Sciatic nerve (tissue), 2 donors: Measurements from ENCODE around the gene BDKRB1. TPM values are rescaled to one million over a fixed set of nuclear protein-coding genes. Genes with fewer than 3 reads are reported as not detected.

Experiments
- ATAC-seq: fragments of 200-7000 bp; cut with Tn5 transposase; one replicate; pipeline ENCODE4 v1.9.1; 2020; ENCODE audit warnings: mild to moderate bottlenecking, moderate library complexity
- DNase-seq: peaks from one replicate; pipeline ENCODE4 v3.0.0-alpha.2; 2020; ENCODE audit warnings: low spot score
- intact Hi-C: fragments of 100-400 bp; cut with DNase I; formaldehyde crosslinking; loops from one replicate; pipeline ENCODE4 v1.14.2; 2022
- total RNA-seq: library from RNA; stranded (reverse); fragmentation: NEBNext Ultra II Directional; extraction: Animal tissue kit (Norgen Biotek cat#: 25700); gene quantifications from one replicate; pipeline ENCODE4 v1.2.1, GENCODE V29; 2021
- donor health status: DM: no; HTN: no; CAD: no.
- donor health status: DM: no; HTN: no; CAD: no.

The BDKRB1 gene
- total RNA-seq, 1 donor from 2014 or later = 3.6 TPM

- DNase-seq = no peak
- no peak for ATAC-seq
- intact Hi-C loops = loop anchor here (10.0 kb wide), 2 partner anchors 268 to 708 kb away; no protein-coding TSS in a partner anchor
These were observed 16.9 kb downstream of the BDKRB1 start for GRCh38 chr14:96272777-96273473.

DNA sequence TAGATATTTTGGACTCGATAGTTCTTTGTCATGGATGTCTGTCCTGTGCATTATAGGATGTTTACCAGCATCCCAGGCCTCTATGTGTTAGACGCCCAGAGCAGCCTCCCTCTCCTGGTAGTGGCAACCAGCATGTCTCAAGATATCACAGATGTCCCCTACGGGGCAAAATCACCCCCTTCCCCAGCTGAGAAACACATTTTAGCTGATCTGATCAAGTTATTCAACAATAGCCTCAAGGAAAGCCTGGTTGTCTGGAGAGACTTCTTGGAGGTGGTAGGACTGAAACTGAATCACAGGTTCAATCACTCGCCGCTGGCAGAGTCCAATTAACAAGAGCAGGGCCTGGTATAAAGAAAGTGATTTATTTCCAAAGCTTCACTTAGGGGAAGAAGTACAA, 17.6 kb downstream of the BDKRB1 start:
- DNase-seq (no peak), ATAC-seq (no peak)
- intact Hi-C loops = loop anchor here (10.0 kb wide), 2 partner anchors 269 to 709 kb away; no protein-coding TSS in a partner anchor

- intact Hi-C loops = loop anchor here (10.0 kb wide), 2 partner anchors 269 to 709 kb away; no protein-coding TSS in a partner anchor
These were observed 18.1 kb downstream of the BDKRB1 start for GRCh38 chr14:96274122-96274521.

DNA sequence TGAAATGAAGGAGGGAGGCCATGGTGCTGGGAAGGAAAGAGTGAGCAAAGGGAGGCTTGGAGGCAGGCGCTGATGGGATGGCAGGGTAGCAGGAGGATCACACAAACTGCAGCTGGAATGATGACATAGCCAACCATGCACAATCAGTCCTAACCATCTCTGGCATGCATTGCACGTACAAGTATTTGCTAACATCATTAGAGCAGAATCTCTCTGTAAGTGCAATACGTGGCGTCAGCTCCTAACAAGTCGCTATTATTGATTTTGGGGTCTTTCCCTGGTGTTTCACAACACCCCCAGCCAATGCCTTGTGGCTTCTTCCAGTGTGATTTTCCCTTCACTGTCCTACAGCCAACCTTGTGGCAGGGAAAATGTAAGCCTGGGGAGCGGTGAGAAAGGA, 18.5 kb downstream of the BDKRB1 start:
- DNase-seq (no peak), ATAC-seq (peak; percentile 84)
- intact Hi-C loops = loop anchor here (10.0 kb wide), 2 partner anchors 270 to 710 kb away; no protein-coding TSS in a partner anchor

More at GRCh38 chr14:96274122-96274521, 18.1 kb downstream of the BDKRB1 start:
- DNase-seq (no peak), ATAC-seq (no peak)

GRCh38 chr14:96275177-96276112, 19.4 kb downstream of the BDKRB1 start:
- intact Hi-C loops = loop anchor here (5.0 to 10.0 kb wide), 3 partner anchors 173 to 711 kb away; no protein-coding TSS in a partner anchor
- DNase-seq (peak; percentile 90), ATAC-seq (peak; percentile 88)

DNA sequence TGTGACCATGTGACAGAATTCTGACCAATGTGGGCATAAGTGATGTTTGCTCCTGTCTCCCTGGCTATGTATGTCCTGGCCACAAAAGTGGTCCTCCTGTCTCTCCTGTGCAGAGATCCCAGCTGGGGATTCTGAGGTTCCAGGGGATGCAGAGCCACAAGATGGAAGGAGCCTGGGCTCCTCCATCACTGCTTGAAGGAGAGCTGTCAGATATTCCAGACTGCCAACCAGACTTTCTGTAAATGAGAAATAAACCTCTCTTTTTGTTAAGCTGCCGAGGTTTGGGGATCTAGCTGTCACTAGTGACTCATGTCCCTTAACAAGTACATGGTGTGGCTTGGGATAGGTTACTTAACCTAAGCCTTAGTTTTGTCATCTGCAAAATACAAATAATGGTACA, 21.9 kb downstream of the BDKRB1 start:
- DNase-seq = no peak
- intact Hi-C loops = loop anchor here (5.0 to 10.0 kb wide), 3 partner anchors 176 to 713 kb away; no protein-coding TSS in a partner anchor
- ATAC-seq = no peak

DNA sequence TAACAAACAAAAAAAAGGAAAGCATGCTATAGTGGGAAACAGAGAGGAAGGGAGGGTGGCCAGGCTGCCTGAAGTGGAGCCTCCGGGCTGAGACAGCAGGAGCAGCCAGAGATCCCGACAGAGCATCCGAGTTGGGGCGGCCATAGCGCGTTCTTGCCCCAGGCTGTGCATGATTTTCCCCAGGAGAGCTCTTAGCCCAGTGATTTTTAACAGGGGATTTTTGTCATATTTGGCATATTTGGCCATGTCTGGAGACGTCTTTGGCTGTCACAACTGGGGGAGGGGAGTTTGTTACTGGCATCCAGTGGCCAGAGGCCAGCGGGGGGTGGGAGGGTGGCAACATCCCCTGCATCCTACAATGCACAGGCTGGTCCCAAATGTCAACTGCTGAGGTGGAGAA, 23.6 kb downstream of the BDKRB1 start:
- intact Hi-C loops = loop anchor here (5.0 to 10.0 kb wide), 3 partner anchors 177 to 715 kb away; no protein-coding TSS in a partner anchor
- no peak for ATAC-seq
- no peak for DNase-seq

DNA sequence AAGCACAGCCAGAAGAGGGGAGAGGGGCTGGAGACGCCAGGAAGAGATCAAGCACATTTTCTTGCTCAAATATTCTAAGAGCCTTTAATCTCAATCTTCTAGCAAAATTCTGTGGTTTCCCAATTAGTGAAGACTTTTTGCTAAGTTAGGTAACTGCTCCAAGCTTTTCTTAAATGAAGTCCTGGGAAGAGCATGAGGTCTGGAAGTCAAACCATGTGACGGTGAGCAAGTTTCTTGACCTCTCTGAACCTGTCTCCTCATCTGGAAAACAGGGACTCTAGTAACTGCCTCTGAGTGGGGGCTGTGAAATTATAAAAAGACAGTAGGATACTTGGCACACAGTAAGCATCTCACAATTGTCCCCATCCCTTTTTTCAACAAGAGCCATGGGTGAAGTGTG, 24.1 kb downstream of the BDKRB1 start:
- ATAC-seq (no peak), DNase-seq (no peak)
- intact Hi-C loops = no loop called here

GRCh38 chr14:96281486-96281885, 25.5 kb downstream of the BDKRB1 start:
- ATAC-seq (no peak), DNase-seq (no peak)
- intact Hi-C loops = no loop called here

- DNase-seq (no peak), ATAC-seq (no peak)
- intact Hi-C loops = no loop called here
These were observed 28.0 kb downstream of the BDKRB1 start for GRCh38 chr14:96284008-96284407.

GRCh38 chr14:96284430-96284829, 28.4 kb downstream of the BDKRB1 start:
- ATAC-seq (no peak), DNase-seq (no peak)
- intact Hi-C loops = no loop called here

GRCh38 chr14:96285667-96286066, 29.7 kb downstream of the BDKRB1 start:
- intact Hi-C loops = no loop called here
- DNase-seq (no peak), ATAC-seq (no peak)

DNA sequence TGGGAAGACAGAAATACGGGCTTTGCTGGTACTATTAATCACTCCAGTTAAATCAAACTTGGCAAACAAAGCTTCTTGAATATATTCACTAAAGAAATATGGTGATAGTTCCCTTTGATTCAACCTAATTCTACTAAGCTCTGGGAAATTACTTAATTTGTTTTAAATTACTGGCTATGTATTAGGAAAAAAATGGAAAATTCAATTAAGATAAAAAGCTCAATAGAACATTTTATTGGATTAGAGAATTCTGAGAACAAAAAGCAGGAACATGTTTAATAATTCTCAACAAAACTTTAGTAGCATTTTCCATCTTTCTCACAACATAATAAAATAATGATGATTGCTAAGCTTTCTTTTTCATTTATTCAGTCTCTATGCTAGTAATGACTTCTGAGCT, 30.2 kb downstream of the BDKRB1 start:
- intact Hi-C loops = no loop called here
- ATAC-seq = no peak

GRCh38 chr14:96287856-96288255, 31.8 kb downstream of the BDKRB1 start:
- intact Hi-C loops = no loop called here
- no peak for DNase-seq
- no peak for ATAC-seq

More for the DNA sequence above, 30.2 kb downstream of the BDKRB1 start:
- no peak for DNase-seq

DNA sequence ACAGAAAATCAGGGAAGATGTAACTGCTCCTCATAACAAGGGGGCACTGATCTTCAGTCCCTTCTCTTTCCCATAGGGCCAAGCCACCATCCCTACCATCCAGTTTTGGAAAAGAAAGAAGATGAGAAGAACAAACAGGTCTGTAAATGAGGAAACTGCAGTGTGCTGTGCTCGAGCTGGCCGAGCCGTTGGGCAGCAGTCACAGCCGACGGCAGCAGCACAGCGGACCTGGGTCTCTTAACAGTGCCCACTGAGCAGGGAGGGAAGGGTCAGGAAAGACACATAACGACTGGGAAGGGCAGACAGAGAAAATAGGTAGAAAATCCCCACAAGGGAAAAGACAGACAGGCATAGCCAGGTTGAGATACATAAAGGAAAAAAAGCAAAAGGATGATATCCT, 38.2 kb downstream of the BDKRB1 start:
- DNase-seq (no peak), ATAC-seq (no peak)
- intact Hi-C loops = no loop called here

GRCh38 chr14:96297000-96297399, 41.0 kb downstream of the BDKRB1 start:
- intact Hi-C loops = loop anchor here (5.0 kb wide), 1 partner anchor 125 kb away; no protein-coding TSS in a partner anchor
- no peak for DNase-seq
- no peak for ATAC-seq

- no peak for ATAC-seq
- no peak for DNase-seq
- intact Hi-C loops = loop anchor here (5.0 kb wide), 1 partner anchor 124 kb away; no protein-coding TSS in a partner anchor
These were observed 42.0 kb downstream of the BDKRB1 start for GRCh38 chr14:96297997-96298515.

GRCh38 chr14:96299441-96299840, 43.4 kb downstream of the BDKRB1 start:
- intact Hi-C loops = loop anchor here (5.0 kb wide), 1 partner anchor 123 kb away; no protein-coding TSS in a partner anchor
- no peak for ATAC-seq
- DNase-seq = no peak

DNA sequence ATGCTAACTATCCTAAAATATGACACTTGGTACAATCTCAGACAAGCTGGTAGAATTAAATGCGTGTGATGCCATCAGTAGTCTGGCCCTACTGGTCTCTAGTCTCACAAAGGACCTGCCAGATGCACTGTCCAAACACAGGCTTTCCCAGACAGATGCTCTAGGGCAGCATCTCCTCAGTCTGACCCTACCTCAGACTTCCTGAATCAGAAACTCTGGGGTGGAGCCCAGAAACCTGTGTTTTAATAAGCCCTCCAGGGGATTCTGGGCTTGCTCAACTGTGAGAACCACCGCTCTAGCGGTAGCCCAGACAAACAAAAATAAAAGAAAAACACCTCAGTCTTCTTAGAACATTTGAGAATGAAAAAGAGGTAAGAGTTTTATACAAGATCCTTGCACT, 48.0 kb downstream of the BDKRB1 start:
- ATAC-seq (peak; percentile 87), DNase-seq (no peak)
- intact Hi-C loops = no loop called here
